Measurements from ENCODE around the gene ANKRD13C.
"Not testable (repeated sequence)": the region's sequence is repeated elsewhere in the genome, so short reads cannot be mapped to it uniquely, and the experiment has no call there.

The ANKRD13C gene

GRCh38 chr1:70382682-70383081 lies 28.2 kb upstream of the ANKRD13C start:
- Histone ChIP-seq H3K4me3 (ENCODE audit: low read length in 2 of 2) (no peak overlapping the region), H4K8ac (ENCODE audit: low read depth, low read length) (no peak overlapping the region), H3K36me3 (replicated peaks in 1 of 2; ENCODE audit: control insufficient read depth in 2 of 2, insufficient read depth in 2 of 2, low read length in 2 of 2) (no peaks in the 10 kb centered on the region), H3K4me1 (ENCODE audit: control insufficient read depth in 2 of 2, insufficient read depth in 1 of 2, low read depth in 1 of 2, low read length in 2 of 2) (no peaks in the 10 kb centered on the region), H2BK12ac (ENCODE audit: low read length) (no peak overlapping the region), H3K14ac (ENCODE audit: low read length) (no peak overlapping the region), H2BK120ac (ENCODE audit: low read depth, low read length) (no peak overlapping the region), H2AFZ (ENCODE audit: low read length) (no peak overlapping the region), H2BK5ac (ENCODE audit: low read length) (no peak overlapping the region), H3K4ac (ENCODE audit: low read length) (no peak overlapping the region), H3K18ac (ENCODE audit: low read length) (no peak overlapping the region), H3K27me3 (ENCODE audit: control insufficient read depth in 3 of 3, insufficient read depth in 3 of 3, low read depth in 1 of 3, low read length in 3 of 3) (no peaks in the 10 kb centered on the region), H4K91ac (ENCODE audit: low read depth, low read length, poor library complexity) (no peak overlapping the region), H3K79me1 (ENCODE audit: low read depth, low read length) (no peaks in the 10 kb centered on the region), H3K9ac (ENCODE audit: low read depth, low read length, poor library complexity) (no peak overlapping the region), H3K4me2 (ENCODE audit: insufficient read depth, low read length, poor library complexity, severe bottlenecking) (no peak overlapping the region), H2AK5ac (ENCODE audit: low read depth, low read length) (no peak overlapping the region), H3K27ac (replicated peaks; ENCODE audit: low read length) (no peak overlapping the region), H3K23ac (ENCODE audit: low read depth, low read length, poor library complexity) (no peak overlapping the region), H3K9me3 (replicated peaks in 1 of 2; ENCODE audit: control insufficient read depth in 2 of 2, insufficient read depth in 1 of 2, low read depth in 1 of 2, low read length in 2 of 2) (no peaks in the 10 kb centered on the region), H2BK15ac (ENCODE audit: low read length) (no peak overlapping the region)
- no peak for DNase-seq (ENCODE audit: low spot score)

GRCh38 chr1:70376196-70376595 lies 21.7 kb upstream of the ANKRD13C start:
- Histone ChIP-seq H2AK5ac (ENCODE audit: low read depth, low read length) (no peak overlapping the region), H3K18ac (ENCODE audit: low read length) (no peak overlapping the region), H3K4ac (ENCODE audit: low read length) (no peak overlapping the region), H3K4me2 (ENCODE audit: insufficient read depth, low read length, poor library complexity, severe bottlenecking) (no peak overlapping the region), H2BK15ac (ENCODE audit: low read length) (no peak overlapping the region), H3K9me3 (replicated peaks in 1 of 2; ENCODE audit: control insufficient read depth in 2 of 2, insufficient read depth in 1 of 2, low read depth in 1 of 2, low read length in 2 of 2) (no peaks in the 10 kb centered on the region), H4K8ac (ENCODE audit: low read depth, low read length) (no peak overlapping the region), H3K9ac (ENCODE audit: low read depth, low read length, poor library complexity) (no peak overlapping the region), H3K23ac (ENCODE audit: low read depth, low read length, poor library complexity) (no peak overlapping the region), H3K27me3 (ENCODE audit: control insufficient read depth in 3 of 3, insufficient read depth in 3 of 3, low read depth in 1 of 3, low read length in 3 of 3) (no peaks in the 10 kb centered on the region), H3K4me3 (ENCODE audit: low read length in 2 of 2) (no peak overlapping the region), H3K79me1 (ENCODE audit: low read depth, low read length) (no peaks in the 10 kb centered on the region), H2BK120ac (ENCODE audit: low read depth, low read length) (no peak overlapping the region), H4K91ac (ENCODE audit: low read depth, low read length, poor library complexity) (no peak overlapping the region), H2BK5ac (ENCODE audit: low read length) (no peak overlapping the region), H2AFZ (ENCODE audit: low read length) (no peak overlapping the region), H2BK12ac (ENCODE audit: low read length) (no peak overlapping the region), H3K4me1 (ENCODE audit: control insufficient read depth in 2 of 2, insufficient read depth in 1 of 2, low read depth in 1 of 2, low read length in 2 of 2) (no peaks in the 10 kb centered on the region), H3K36me3 (replicated peaks in 1 of 2; ENCODE audit: control insufficient read depth in 2 of 2, insufficient read depth in 2 of 2, low read length in 2 of 2) (no peaks in the 10 kb centered on the region), H3K27ac (replicated peaks; ENCODE audit: low read length) (no peak overlapping the region), H3K14ac (ENCODE audit: low read length) (no peak overlapping the region)
- no CpG with 5 or more reads among the region's 6 CpGs for WGBS, 2 donors (ENCODE audit: extremely low coverage in 2 of 2, insufficient read length in 2 of 2, insufficient replicate concordance in 1 of 2)
- no peak for DNase-seq (ENCODE audit: low spot score)

- H2BK120ac ChIP-seq (ENCODE audit: low read depth, low read length); H3K4me3 ChIP-seq (ENCODE audit: low read length in 2 of 2); H3K14ac ChIP-seq (ENCODE audit: low read length); H3K4me2 ChIP-seq (ENCODE audit: insufficient read depth, low read length, poor library complexity, severe bottlenecking); H3K4me1 ChIP-seq (ENCODE audit: control insufficient read depth in 2 of 2, insufficient read depth in 1 of 2, low read depth in 1 of 2, low read length in 2 of 2); H4K91ac ChIP-seq (ENCODE audit: low read depth, low read length, poor library complexity); H3K27ac ChIP-seq (replicated peaks; ENCODE audit: low read length); H3K79me1 ChIP-seq (ENCODE audit: low read depth, low read length); H3K4ac ChIP-seq (ENCODE audit: low read length); H2BK12ac ChIP-seq (ENCODE audit: low read length); H3K9ac ChIP-seq (ENCODE audit: low read depth, low read length, poor library complexity); H4K8ac ChIP-seq (ENCODE audit: low read depth, low read length); H3K36me3 ChIP-seq (replicated peaks in 1 of 2; ENCODE audit: control insufficient read depth in 2 of 2, insufficient read depth in 2 of 2, low read length in 2 of 2); H2BK15ac ChIP-seq (ENCODE audit: low read length); H2BK5ac ChIP-seq (ENCODE audit: low read length); H2AFZ ChIP-seq (ENCODE audit: low read length); H3K18ac ChIP-seq (ENCODE audit: low read length); H3K23ac ChIP-seq (ENCODE audit: low read depth, low read length, poor library complexity); DNase-seq (ENCODE audit: low spot score); H3K27me3 ChIP-seq (ENCODE audit: control insufficient read depth in 3 of 3, insufficient read depth in 3 of 3, low read depth in 1 of 3, low read length in 3 of 3); H3K9me3 ChIP-seq (replicated peaks in 1 of 2; ENCODE audit: control insufficient read depth in 2 of 2, insufficient read depth in 1 of 2, low read depth in 1 of 2, low read length in 2 of 2); H2AK5ac ChIP-seq (ENCODE audit: low read depth, low read length): not testable (repeated sequence)
- no CpG with 5 or more reads among the region's 2 CpGs for WGBS, 2 donors (ENCODE audit: extremely low coverage in 2 of 2, insufficient read length in 2 of 2, insufficient replicate concordance in 1 of 2)
Observed at GRCh38 chr1:70373580-70373979, 19.1 kb upstream of the ANKRD13C start.

- H2BK15ac ChIP-seq (ENCODE audit: low read length) = no peak overlapping the region
- H3K36me3 ChIP-seq (replicated peaks in 1 of 2; ENCODE audit: control insufficient read depth in 2 of 2, insufficient read depth in 2 of 2, low read length in 2 of 2) = no peaks in the 10 kb centered on the region
- no CpG with 5 or more reads among the region's 4 CpGs for WGBS, 2 donors (ENCODE audit: extremely low coverage in 2 of 2, insufficient read length in 2 of 2, insufficient replicate concordance in 1 of 2)
- H3K9ac ChIP-seq (ENCODE audit: low read depth, low read length, poor library complexity) = no peak overlapping the region
- H3K27ac ChIP-seq (replicated peaks; ENCODE audit: low read length) = no peak overlapping the region
- no peak overlapping the region for H2AFZ ChIP-seq (ENCODE audit: low read length)
- no peak overlapping the region for H3K4ac ChIP-seq (ENCODE audit: low read length)
- no peak overlapping the region for H3K14ac ChIP-seq (ENCODE audit: low read length)
- H3K4me2 ChIP-seq (ENCODE audit: insufficient read depth, low read length, poor library complexity, severe bottlenecking) = no peak overlapping the region
- no peak overlapping the region for H3K4me3 ChIP-seq (ENCODE audit: low read length in 2 of 2)
- no peaks in the 10 kb centered on the region for H3K9me3 ChIP-seq (replicated peaks in 1 of 2; ENCODE audit: control insufficient read depth in 2 of 2, insufficient read depth in 1 of 2, low read depth in 1 of 2, low read length in 2 of 2)
- H4K91ac ChIP-seq (ENCODE audit: low read depth, low read length, poor library complexity) = no peak overlapping the region
- no peak for DNase-seq (ENCODE audit: low spot score)
- no peaks in the 10 kb centered on the region for H3K27me3 ChIP-seq (ENCODE audit: control insufficient read depth in 3 of 3, insufficient read depth in 3 of 3, low read depth in 1 of 3, low read length in 3 of 3)
- no peak overlapping the region for H2AK5ac ChIP-seq (ENCODE audit: low read depth, low read length)
- no peak overlapping the region for H2BK5ac ChIP-seq (ENCODE audit: low read length)
- no peak overlapping the region for H2BK12ac ChIP-seq (ENCODE audit: low read length)
- no peaks in the 10 kb centered on the region for H3K79me1 ChIP-seq (ENCODE audit: low read depth, low read length)
- H3K4me1 ChIP-seq (ENCODE audit: control insufficient read depth in 2 of 2, insufficient read depth in 1 of 2, low read depth in 1 of 2, low read length in 2 of 2) = no peaks in the 10 kb centered on the region
- H2BK120ac ChIP-seq (ENCODE audit: low read depth, low read length) = no peak overlapping the region
- H4K8ac ChIP-seq (ENCODE audit: low read depth, low read length) = no peak overlapping the region
- H3K23ac ChIP-seq (ENCODE audit: low read depth, low read length, poor library complexity) = no peak overlapping the region
- no peak overlapping the region for H3K18ac ChIP-seq (ENCODE audit: low read length)
Observed at GRCh38 chr1:70372426-70372825, 17.9 kb upstream of the ANKRD13C start.

All from neuronal stem cell (in vitro differentiated cells).